Liver (tissue), 3 donors: ENCODE data around the gene NSUN4.
"Not testable (repeated sequence)": the region's sequence is repeated elsewhere in the genome, so short reads cannot be mapped to it uniquely, and the experiment has no call there.

Experiments
- FOXA1 ChIP-seq: IDR thresholded peaks from 2 replicates; pipeline ENCODE4 v1.6.1; 2016; ENCODE audit warnings: antibody characterized with exemption
- SP1 ChIP-seq: IDR thresholded peaks from 2 replicates; pipeline ENCODE4 v1.6.1; 2018; ENCODE audit warnings: antibody characterized with exemption, mild to moderate bottlenecking
- TAF1 ChIP-seq: conservative IDR thresholded peaks from 2 replicates; pipeline ENCODE4 v1.6.1; 2016; ENCODE audit warnings: antibody characterized with exemption, mild to moderate bottlenecking
- TF ChIP-seq, protein P1 (sequence below): IDR thresholded peaks from 2 replicates; pipeline ENCODE4 v1.6.1; 2016; ENCODE audit warnings: antibody characterized with exemption, mild to moderate bottlenecking
- TF ChIP-seq, protein P2 (sequence below): fragments of 150-350 bp; IDR thresholded peaks from 2 replicates; pipeline ENCODE4 v1.5.1; 2017; ENCODE audit warnings: improper control_type of control experiment, low read depth, low read length; ENCODE audit not compliant: missing input control
- TF ChIP-seq, protein P3 (sequence below): IDR thresholded peaks from 2 replicates; pipeline ENCODE4 v1.6.1; 2016; ENCODE audit warnings: antibody characterized with exemption
- donor health status: healthy.
- donor health status: healthy.

DNA sequence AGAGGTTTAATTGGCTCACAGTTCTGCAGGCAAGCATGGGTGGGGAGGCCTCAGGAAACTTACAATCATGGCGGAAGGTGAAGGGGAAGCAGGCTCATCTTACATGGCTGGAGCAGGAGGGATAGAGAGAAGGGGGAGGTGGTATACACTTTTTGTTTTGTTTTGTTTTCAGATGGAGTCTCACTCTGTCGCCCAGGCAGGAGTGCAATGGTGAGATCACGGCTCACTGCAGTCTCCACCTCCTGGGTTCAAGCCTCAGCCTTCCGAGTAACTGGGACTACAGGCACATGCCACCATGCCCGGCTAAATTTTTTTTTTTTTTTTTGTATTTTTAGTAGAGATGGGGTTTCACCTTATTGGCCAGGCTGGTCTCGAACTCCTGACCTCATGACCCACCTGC, 18.4 kb upstream of the NSUN4 start:
- not testable (repeated sequence) for TF ChIP-seq SP1, TAF1, FOXA1
- TF ChIP-seq, protein P1, sequence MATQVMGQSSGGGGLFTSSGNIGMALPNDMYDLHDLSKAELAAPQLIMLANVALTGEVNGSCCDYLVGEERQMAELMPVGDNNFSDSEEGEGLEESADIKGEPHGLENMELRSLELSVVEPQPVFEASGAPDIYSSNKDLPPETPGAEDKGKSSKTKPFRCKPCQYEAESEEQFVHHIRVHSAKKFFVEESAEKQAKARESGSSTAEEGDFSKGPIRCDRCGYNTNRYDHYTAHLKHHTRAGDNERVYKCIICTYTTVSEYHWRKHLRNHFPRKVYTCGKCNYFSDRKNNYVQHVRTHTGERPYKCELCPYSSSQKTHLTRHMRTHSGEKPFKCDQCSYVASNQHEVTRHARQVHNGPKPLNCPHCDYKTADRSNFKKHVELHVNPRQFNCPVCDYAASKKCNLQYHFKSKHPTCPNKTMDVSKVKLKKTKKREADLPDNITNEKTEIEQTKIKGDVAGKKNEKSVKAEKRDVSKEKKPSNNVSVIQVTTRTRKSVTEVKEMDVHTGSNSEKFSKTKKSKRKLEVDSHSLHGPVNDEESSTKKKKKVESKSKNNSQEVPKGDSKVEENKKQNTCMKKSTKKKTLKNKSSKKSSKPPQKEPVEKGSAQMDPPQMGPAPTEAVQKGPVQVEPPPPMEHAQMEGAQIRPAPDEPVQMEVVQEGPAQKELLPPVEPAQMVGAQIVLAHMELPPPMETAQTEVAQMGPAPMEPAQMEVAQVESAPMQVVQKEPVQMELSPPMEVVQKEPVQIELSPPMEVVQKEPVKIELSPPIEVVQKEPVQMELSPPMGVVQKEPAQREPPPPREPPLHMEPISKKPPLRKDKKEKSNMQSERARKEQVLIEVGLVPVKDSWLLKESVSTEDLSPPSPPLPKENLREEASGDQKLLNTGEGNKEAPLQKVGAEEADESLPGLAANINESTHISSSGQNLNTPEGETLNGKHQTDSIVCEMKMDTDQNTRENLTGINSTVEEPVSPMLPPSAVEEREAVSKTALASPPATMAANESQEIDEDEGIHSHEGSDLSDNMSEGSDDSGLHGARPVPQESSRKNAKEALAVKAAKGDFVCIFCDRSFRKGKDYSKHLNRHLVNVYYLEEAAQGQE = not testable (repeated sequence)
- TF ChIP-seq, protein P2, sequence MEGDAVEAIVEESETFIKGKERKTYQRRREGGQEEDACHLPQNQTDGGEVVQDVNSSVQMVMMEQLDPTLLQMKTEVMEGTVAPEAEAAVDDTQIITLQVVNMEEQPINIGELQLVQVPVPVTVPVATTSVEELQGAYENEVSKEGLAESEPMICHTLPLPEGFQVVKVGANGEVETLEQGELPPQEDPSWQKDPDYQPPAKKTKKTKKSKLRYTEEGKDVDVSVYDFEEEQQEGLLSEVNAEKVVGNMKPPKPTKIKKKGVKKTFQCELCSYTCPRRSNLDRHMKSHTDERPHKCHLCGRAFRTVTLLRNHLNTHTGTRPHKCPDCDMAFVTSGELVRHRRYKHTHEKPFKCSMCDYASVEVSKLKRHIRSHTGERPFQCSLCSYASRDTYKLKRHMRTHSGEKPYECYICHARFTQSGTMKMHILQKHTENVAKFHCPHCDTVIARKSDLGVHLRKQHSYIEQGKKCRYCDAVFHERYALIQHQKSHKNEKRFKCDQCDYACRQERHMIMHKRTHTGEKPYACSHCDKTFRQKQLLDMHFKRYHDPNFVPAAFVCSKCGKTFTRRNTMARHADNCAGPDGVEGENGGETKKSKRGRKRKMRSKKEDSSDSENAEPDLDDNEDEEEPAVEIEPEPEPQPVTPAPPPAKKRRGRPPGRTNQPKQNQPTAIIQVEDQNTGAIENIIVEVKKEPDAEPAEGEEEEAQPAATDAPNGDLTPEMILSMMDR = not testable (repeated sequence)
- TF ChIP-seq, protein P3, sequence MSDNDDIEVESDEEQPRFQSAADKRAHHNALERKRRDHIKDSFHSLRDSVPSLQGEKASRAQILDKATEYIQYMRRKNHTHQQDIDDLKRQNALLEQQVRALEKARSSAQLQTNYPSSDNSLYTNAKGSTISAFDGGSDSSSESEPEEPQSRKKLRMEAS = not testable (repeated sequence)
